Endothelial cell (in vitro differentiated cells): ENCODE results near the gene RNF41. TPM values are rescaled to one million over a fixed set of nuclear protein-coding genes. Genes with fewer than 3 reads are reported as not detected.

ENCODE experiments used
- DNase-seq: peaks from one replicate; pipeline ENCODE4 v3.0.0; 2021; ENCODE audit warnings: low spot score
- H3K27ac Mint-ChIP-seq: one replicate; pipeline ENCODE4 v1.8.0; 2021; ENCODE audit warnings: mixed read lengths, inconsistent platforms; ENCODE audit not compliant: unreplicated experiment
- H3K27me3 Mint-ChIP-seq: one replicate; pipeline ENCODE4 v1.8.0; 2021; ENCODE audit warnings: mild to moderate bottlenecking, moderate library complexity, mixed read lengths, inconsistent platforms; ENCODE audit not compliant: unreplicated experiment
- H3K36me3 Mint-ChIP-seq: one replicate; pipeline ENCODE4 v1.8.0; 2021; ENCODE audit warnings: mild to moderate bottlenecking, low read depth, mixed read lengths, inconsistent platforms; ENCODE audit not compliant: unreplicated experiment
- H3K4me1 Mint-ChIP-seq: one replicate; pipeline ENCODE4 v1.8.0; 2021; ENCODE audit warnings: mild to moderate bottlenecking, mixed read lengths, inconsistent platforms; ENCODE audit not compliant: unreplicated experiment
- H3K4me3 Mint-ChIP-seq: one replicate; pipeline ENCODE4 v1.8.0; 2021; ENCODE audit warnings: mild to moderate bottlenecking, mixed read lengths, inconsistent platforms; ENCODE audit not compliant: unreplicated experiment
- H3K9me3 Mint-ChIP-seq: one replicate; pipeline ENCODE4 v1.8.0; 2021; ENCODE audit warnings: mixed read lengths, inconsistent platforms; ENCODE audit not compliant: unreplicated experiment
- CTCF ChIP-seq: fragments of 200-600 bp; sonication (generic); IDR thresholded peaks from one replicate; pipeline ENCODE4 v1.5.0; 2021; ENCODE audit warnings: antibody characterized with exemption; ENCODE audit not compliant: unreplicated experiment
- total RNA-seq: library from RNA; stranded (reverse); fragmentation: NEBNext Ultra II Directional; extraction: Animal tissue kit (Norgen Biotek cat#: 25700); gene quantifications from one replicate; pipeline ENCODE4 v1.2.1, GENCODE V29; 2021; ENCODE audit not compliant: unreplicated experiment

RNF41 gene
- total RNA-seq, 1 donor from 2014 or later, result 55.5 TPM

- H3K4me3 Mint-ChIP-seq, result no peak overlapping the region
- H3K9me3 Mint-ChIP-seq, result no peaks in the 10 kb centered on the region
- no peak for TF ChIP-seq CTCF
- DNase-seq, result no peak
- no peak overlapping the region for H3K27ac Mint-ChIP-seq
- H3K4me1 Mint-ChIP-seq, result peaks cover 11% of the 10 kb centered on the region
- H3K36me3 Mint-ChIP-seq, result no peaks in the 10 kb centered on the region
- peaks cover 3% of the 10 kb centered on the region for H3K27me3 Mint-ChIP-seq
Measured at GRCh38 chr12:56261503-56262232, 39.9 kb upstream of the RNF41 start.

DNA sequence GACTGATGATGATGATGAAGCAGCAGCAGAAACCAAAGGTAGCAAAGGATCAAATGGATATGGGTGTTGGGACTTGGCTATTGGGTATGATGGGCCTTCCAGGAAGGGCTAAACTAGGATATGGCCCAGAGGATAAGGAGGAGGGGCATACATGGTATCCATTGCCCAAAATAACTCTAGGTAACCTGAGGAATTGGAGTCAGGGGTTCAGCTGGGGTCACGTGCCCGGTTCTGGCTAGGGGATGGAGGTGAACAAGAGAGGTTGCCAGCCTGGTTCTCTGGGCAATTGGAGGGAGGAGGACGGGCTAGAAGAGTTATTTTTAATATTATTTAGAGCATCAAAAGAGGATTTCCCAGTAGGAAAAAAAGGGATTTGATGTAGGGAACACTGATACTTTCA lies 39.2 kb upstream of the RNF41 start:
- H3K27ac Mint-ChIP-seq, result no peak overlapping the region
- no peak overlapping the region for H3K4me3 Mint-ChIP-seq
- DNase-seq, result no peak
- no peaks in the 10 kb centered on the region for H3K9me3 Mint-ChIP-seq
- peaks cover 12% of the 10 kb centered on the region for H3K4me1 Mint-ChIP-seq
- peaks cover 4% of the 10 kb centered on the region for H3K36me3 Mint-ChIP-seq
- TF ChIP-seq CTCF, result no peak
- H3K27me3 Mint-ChIP-seq, result peaks cover 6% of the 10 kb centered on the region

GRCh38 chr12:56260380-56260779 lies 38.7 kb upstream of the RNF41 start:
- no peak overlapping the region for H3K27ac Mint-ChIP-seq
- H3K9me3 Mint-ChIP-seq, result no peaks in the 10 kb centered on the region
- TF ChIP-seq CTCF, result no peak
- no peak overlapping the region for H3K4me3 Mint-ChIP-seq
- DNase-seq, result no peak
- H3K4me1 Mint-ChIP-seq, result peaks cover 12% of the 10 kb centered on the region
- H3K27me3 Mint-ChIP-seq, result peaks cover 6% of the 10 kb centered on the region
- peaks cover 6% of the 10 kb centered on the region for H3K36me3 Mint-ChIP-seq

GRCh38 chr12:56258820-56259183 lies 37.1 kb upstream of the RNF41 start:
- peaks cover 15% of the 10 kb centered on the region for H3K36me3 Mint-ChIP-seq
- no peaks in the 10 kb centered on the region for H3K9me3 Mint-ChIP-seq
- H3K27ac Mint-ChIP-seq, result peak overlapping the region; percentile 32
- peaks cover 9% of the 10 kb centered on the region for H3K27me3 Mint-ChIP-seq
- no peak for DNase-seq
- TF ChIP-seq CTCF, result no peak
- peak overlapping the region; percentile 93 for H3K4me3 Mint-ChIP-seq
- H3K4me1 Mint-ChIP-seq, result peaks cover 14% of the 10 kb centered on the region

DNA sequence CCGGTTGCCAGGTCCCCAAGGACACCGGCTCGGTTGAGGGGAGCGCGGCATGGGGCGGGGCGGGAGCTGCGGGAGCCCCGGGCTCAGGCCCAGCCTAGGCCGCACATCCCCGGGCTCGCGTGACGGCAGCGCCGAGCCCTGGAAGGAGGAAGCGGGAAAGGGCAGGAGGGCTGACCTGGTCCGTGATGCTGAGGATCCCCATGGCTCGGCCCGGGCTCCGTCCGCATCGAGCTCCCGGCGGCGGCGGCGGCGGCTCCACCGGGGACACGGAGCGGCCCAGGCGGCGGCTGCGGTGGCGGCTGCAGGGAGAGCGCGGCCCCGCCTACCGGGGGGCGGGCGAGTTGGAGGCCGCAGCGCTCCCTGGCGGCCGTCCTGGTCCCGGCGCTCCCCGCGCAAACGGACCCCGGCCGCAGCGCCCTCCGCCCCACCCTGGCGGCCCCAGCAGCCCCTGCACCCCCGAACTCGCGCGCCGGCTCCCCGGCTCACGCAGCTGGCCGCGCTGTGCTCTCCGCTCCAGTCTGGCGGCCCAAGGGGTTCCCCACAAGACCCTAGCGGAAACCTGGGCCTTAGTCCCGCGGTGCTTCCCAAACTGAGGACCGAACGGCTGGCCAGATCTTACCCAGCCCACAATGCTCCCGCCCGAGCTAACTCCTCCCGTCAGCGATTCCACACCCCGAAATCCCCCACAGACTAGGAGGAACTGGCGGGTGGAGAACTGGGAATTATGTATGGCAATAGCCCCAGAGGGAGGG lies 36.5 kb upstream of the RNF41 start, which contains the start of gene ANKRD52:
ANKRD52 (minus strand) TSS at position 317 of the 752 bp plus-strand sequence; CDS start at position 202, 115 bp downstream.
- TF ChIP-seq CTCF, result peak; percentile 84
- Mint-ChIP-seq H3K27me3 (peaks cover 9% of the 10 kb centered on the region), H3K27ac (peak within 1 kb of the TSS; percentile 32), H3K4me3 (peak within 1 kb of the TSS; percentile 94), H3K4me1 (peaks cover 14% of the 10 kb centered on the region), H3K36me3 (peaks cover 18% of the 10 kb centered on the region), H3K9me3 (no peaks in the 10 kb centered on the region)
- peak; percentile 84 for DNase-seq
